ENCODE measurements around the gene SLC6A17. TPM values are rescaled to one million over a fixed set of nuclear protein-coding genes. Genes with fewer than 3 reads are reported as not detected.

The SLC6A17 gene
- total RNA-seq, 1 experiment from 2014 or later: 0.24 TPM

DNA sequence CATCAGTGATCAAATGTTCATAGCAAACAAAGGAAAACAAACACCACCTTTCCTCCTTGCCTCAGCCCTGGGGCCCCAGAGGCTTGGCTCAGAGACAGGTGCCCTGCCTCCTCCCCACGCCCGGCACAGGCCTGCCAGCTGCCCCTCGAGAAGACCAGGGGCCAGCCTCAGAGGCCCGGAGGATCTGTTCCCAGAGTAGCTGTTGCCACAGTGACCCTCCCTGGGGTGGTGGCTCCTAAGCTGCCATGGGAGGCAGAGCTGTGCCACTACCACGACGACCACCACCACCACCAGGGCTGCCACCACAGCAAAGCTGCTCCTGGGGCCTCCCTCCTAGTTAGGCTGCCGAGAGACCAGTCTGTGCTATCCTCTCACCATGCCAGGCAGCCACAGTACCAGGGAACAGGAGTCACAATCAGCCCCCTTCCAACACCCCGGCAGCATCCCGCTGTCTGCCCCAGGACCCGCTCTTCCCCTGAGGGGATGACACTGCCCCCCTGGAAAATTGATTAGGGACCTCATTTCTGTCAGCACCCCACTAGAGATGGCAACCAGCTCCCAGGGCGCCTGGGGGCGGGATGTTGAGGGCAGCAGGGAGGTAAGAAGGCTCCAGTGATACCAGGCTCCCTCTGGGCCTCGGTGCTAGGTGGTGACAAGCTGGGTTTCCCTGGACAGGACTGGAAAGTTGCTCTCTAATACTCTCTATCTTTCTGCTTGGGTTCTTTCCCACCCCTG is 90.3 kb downstream of the SLC6A17 start (continued):
- TF ChIP-seq ZNF532 (CRISPR knock-in tag; IDR thresholded peaks at IDR 0.05; ENCODE audit: borderline replicate concordance) (no peak), ZNF396 (CRISPR knock-in tag; IDR thresholded peaks at IDR 0.05; ENCODE audit: borderline replicate concordance) (no peak)

- no peak overlapping the region for H3K4me3 Mint-ChIP-seq
- ATAC-seq (no peak), DNase-seq (ENCODE audit: low spot score) (no peak)
- TF ChIP-seq, protein P1, sequence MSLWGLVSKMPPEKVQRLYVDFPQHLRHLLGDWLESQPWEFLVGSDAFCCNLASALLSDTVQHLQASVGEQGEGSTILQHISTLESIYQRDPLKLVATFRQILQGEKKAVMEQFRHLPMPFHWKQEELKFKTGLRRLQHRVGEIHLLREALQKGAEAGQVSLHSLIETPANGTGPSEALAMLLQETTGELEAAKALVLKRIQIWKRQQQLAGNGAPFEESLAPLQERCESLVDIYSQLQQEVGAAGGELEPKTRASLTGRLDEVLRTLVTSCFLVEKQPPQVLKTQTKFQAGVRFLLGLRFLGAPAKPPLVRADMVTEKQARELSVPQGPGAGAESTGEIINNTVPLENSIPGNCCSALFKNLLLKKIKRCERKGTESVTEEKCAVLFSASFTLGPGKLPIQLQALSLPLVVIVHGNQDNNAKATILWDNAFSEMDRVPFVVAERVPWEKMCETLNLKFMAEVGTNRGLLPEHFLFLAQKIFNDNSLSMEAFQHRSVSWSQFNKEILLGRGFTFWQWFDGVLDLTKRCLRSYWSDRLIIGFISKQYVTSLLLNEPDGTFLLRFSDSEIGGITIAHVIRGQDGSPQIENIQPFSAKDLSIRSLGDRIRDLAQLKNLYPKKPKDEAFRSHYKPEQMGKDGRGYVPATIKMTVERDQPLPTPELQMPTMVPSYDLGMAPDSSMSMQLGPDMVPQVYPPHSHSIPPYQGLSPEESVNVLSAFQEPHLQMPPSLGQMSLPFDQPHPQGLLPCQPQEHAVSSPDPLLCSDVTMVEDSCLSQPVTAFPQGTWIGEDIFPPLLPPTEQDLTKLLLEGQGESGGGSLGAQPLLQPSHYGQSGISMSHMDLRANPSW (CRISPR knock-in tag; conservative IDR thresholded peaks at IDR 0.05; ENCODE audit: low read depth): no peak
- TF ChIP-seq CREB1 (CRISPR knock-in tag; IDR thresholded peaks at IDR 0.05): no peak
- no peak for TF ChIP-seq USF1 (CRISPR knock-in tag; IDR thresholded peaks at IDR 0.05)
- TF ChIP-seq, protein P2, sequence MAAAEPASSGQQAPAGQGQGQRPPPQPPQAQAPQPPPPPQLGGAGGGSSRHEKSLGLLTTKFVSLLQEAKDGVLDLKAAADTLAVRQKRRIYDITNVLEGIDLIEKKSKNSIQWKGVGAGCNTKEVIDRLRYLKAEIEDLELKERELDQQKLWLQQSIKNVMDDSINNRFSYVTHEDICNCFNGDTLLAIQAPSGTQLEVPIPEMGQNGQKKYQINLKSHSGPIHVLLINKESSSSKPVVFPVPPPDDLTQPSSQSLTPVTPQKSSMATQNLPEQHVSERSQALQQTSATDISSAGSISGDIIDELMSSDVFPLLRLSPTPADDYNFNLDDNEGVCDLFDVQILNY (CRISPR knock-in tag; IDR thresholded peaks at IDR 0.05): no peak
- no peak for TF ChIP-seq MYBL2 (CRISPR knock-in tag; IDR thresholded peaks at IDR 0.05)
- TF ChIP-seq, protein P3, sequence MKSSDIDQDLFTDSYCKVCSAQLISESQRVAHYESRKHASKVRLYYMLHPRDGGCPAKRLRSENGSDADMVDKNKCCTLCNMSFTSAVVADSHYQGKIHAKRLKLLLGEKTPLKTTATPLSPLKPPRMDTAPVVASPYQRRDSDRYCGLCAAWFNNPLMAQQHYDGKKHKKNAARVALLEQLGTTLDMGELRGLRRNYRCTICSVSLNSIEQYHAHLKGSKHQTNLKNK (CRISPR knock-in tag; IDR thresholded peaks at IDR 0.05): no peak
- TF ChIP-seq ZNF512 (CRISPR knock-in tag; IDR thresholded peaks at IDR 0.05; ENCODE audit: borderline replicate concordance): no peak
- TF ChIP-seq JUN (CRISPR knock-in tag; IDR thresholded peaks at IDR 0.05): no peak
- TF ChIP-seq GRHL2 (CRISPR knock-in tag; IDR thresholded peaks at IDR 0.05; ENCODE audit: insufficient replicate concordance, severe bottlenecking): no peak
- TF ChIP-seq, protein P4, sequence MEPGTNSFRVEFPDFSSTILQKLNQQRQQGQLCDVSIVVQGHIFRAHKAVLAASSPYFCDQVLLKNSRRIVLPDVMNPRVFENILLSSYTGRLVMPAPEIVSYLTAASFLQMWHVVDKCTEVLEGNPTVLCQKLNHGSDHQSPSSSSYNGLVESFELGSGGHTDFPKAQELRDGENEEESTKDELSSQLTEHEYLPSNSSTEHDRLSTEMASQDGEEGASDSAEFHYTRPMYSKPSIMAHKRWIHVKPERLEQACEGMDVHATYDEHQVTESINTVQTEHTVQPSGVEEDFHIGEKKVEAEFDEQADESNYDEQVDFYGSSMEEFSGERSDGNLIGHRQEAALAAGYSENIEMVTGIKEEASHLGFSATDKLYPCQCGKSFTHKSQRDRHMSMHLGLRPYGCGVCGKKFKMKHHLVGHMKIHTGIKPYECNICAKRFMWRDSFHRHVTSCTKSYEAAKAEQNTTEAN (CRISPR knock-in tag; IDR thresholded peaks at IDR 0.05): no peak
- TF ChIP-seq, protein P5, sequence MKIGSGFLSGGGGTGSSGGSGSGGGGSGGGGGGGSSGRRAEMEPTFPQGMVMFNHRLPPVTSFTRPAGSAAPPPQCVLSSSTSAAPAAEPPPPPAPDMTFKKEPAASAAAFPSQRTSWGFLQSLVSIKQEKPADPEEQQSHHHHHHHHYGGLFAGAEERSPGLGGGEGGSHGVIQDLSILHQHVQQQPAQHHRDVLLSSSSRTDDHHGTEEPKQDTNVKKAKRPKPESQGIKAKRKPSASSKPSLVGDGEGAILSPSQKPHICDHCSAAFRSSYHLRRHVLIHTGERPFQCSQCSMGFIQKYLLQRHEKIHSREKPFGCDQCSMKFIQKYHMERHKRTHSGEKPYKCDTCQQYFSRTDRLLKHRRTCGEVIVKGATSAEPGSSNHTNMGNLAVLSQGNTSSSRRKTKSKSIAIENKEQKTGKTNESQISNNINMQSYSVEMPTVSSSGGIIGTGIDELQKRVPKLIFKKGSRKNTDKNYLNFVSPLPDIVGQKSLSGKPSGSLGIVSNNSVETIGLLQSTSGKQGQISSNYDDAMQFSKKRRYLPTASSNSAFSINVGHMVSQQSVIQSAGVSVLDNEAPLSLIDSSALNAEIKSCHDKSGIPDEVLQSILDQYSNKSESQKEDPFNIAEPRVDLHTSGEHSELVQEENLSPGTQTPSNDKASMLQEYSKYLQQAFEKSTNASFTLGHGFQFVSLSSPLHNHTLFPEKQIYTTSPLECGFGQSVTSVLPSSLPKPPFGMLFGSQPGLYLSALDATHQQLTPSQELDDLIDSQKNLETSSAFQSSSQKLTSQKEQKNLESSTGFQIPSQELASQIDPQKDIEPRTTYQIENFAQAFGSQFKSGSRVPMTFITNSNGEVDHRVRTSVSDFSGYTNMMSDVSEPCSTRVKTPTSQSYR (CRISPR knock-in tag; IDR thresholded peaks at IDR 0.05): no peak
- TF ChIP-seq IRF1 (CRISPR knock-in tag; IDR thresholded peaks at IDR 0.05): no peak
- no peak for TF ChIP-seq ZBTB21 (CRISPR knock-in tag; IDR thresholded peaks at IDR 0.05; ENCODE audit: borderline replicate concordance)
- TF ChIP-seq NR2C2 (CRISPR knock-in tag; IDR thresholded peaks at IDR 0.05): no peak
- H3K27ac Mint-ChIP-seq: no peak overlapping the region
- H3K4me1 Mint-ChIP-seq: peaks cover 39% of the 10 kb centered on the region
- no peaks in the 10 kb centered on the region for H3K9me3 Mint-ChIP-seq
- CTCF ChIA-PET: interaction anchor here (1.0 to 6.4 kb wide), 7 partner anchors 14 to 254 kb away, joined by 3 to 31 read pairs (median 4); no protein-coding TSS in a partner anchor
- POLR2A ChIA-PET: no interaction called here
- H3K27me3 Mint-ChIP-seq (ENCODE audit: low read depth): peaks cover 16% of the 10 kb centered on the region; the same call in 1 of the 2 replicates
- no peaks in the 10 kb centered on the region for H3K36me3 Mint-ChIP-seq
Observed at GRCh38 chr1:110241516-110241915, 91.2 kb downstream of the SLC6A17 start.
